K562 (cell line): Measurements from ENCODE around the gene ZNF622. TPM values are rescaled to one million over a fixed set of nuclear protein-coding genes. Genes with fewer than 3 reads are reported as not detected.

Experiments used
- FOXM1 ChIP-seq, 2 experiments: fragments of 450-650 bp in 1 of 2; sonication (generic) in 1 of 2; formaldehyde crosslinking in 1 of 2; IDR thresholded peaks; 2 replicates each; pipeline versions ENCODE4 v1.6.1 to v1.9.0; 2017 to 2022; ENCODE audit warnings: low read depth in 2 of 2, mild to moderate bottlenecking in 2 of 2, missing genetic modification reagents in 1 of 2, moderate library complexity in 1 of 2
- HNRNPK ChIP-seq: fragments of 200-400 bp; formaldehyde crosslinking; IDR thresholded peaks from one replicate; pipeline ENCODE4 v1.6.1; 2018; ENCODE audit warnings: mild to moderate bottlenecking, low read depth, low read length; ENCODE audit not compliant: poor library complexity, severe bottlenecking
- IRF1 ChIP-seq: sonication (generic); formaldehyde crosslinking; IDR thresholded peaks from 2 replicates; pipeline ENCODE4 v1.8.0; 2022; ENCODE audit warnings: missing genetic modification reagents, mild to moderate bottlenecking, borderline replicate concordance
- LCOR ChIP-seq: sonication (generic); formaldehyde crosslinking; IDR thresholded peaks from 2 replicates; pipeline ENCODE4 v1.8.0; 2022; ENCODE audit warnings: mild to moderate bottlenecking, missing genetic modification reagents
- PBX2 ChIP-seq, 2 experiments: IDR thresholded peaks in 1 of 2; conservative IDR thresholded peaks in 1 of 2; 2 replicates each; pipeline ENCODE4 v1.6.1; 2016; ENCODE audit warnings: low read depth in 2 of 2, mild to moderate bottlenecking in 1 of 2, missing compliant biosample characterization in 1 of 2, missing genetic modification characterization in 1 of 2, moderate library complexity in 1 of 2
- PCBP2 ChIP-seq: fragments of 200-400 bp; formaldehyde crosslinking; IDR thresholded peaks from 2 replicates; pipeline ENCODE4 v1.6.1; 2018; ENCODE audit warnings: low read length, low read depth, mild to moderate bottlenecking, moderate library complexity; ENCODE audit not compliant: poor library complexity, severe bottlenecking
- PHF20 ChIP-seq: fragments of 450-650 bp; IDR thresholded peaks from 2 replicates; pipeline ENCODE4 v1.6.1; 2018; ENCODE audit not compliant: partially characterized antibody
- PHF8 ChIP-seq: fragments of 200-600 bp; sonication (generic); IDR thresholded peaks from 2 replicates; pipeline ENCODE4 v1.6.1; 2012; ENCODE audit warnings: mixed run types, mild to moderate bottlenecking, inconsistent platforms, low read length, moderate library complexity, borderline replicate concordance
- RHOXF2B ChIP-seq: fragments of 250-450 bp; sonication (Bioruptor Pico); conservative IDR thresholded peaks from 2 replicates; pipeline ENCODE4 v1.5.1; 2021
- RUNX1 ChIP-seq: sonication (generic); IDR thresholded peaks from 2 replicates; pipeline ENCODE4 v1.6.1; 2016; ENCODE audit warnings: antibody characterized with exemption, low read depth
- TBL1XR1 ChIP-seq, 2 experiments: IDR thresholded peaks; 2 replicates each; pipeline ENCODE4 v1.6.1; 2012; ENCODE audit warnings: improper control_type of control experiment in 2 of 2, low read length in 2 of 2, mild to moderate bottlenecking in 1 of 2
- TRIM24 ChIP-seq, 2 experiments: fragments of 450-650 bp; IDR thresholded peaks; 2 replicates each; pipeline ENCODE4 v1.6.1; 2016
- USF2 ChIP-seq: sonication (generic); formaldehyde crosslinking; IDR thresholded peaks from 2 replicates; pipeline ENCODE4 v1.5.0; 2020; ENCODE audit warnings: missing genetic modification reagents
- ZNF212 ChIP-seq: fragments of 450-650 bp; formaldehyde crosslinking; IDR thresholded peaks from 2 replicates; pipeline ENCODE4 v1.4.0; 2020; ENCODE audit warnings: mild to moderate bottlenecking
- ZNF507 ChIP-seq: conservative IDR thresholded peaks from 2 replicates; pipeline ENCODE4 v1.6.1; 2017; ENCODE audit warnings: missing genetic modification characterization, missing compliant biosample characterization
- ZNF584 ChIP-seq: fragments of 200-800 bp; sonication (Bioruptor generic); IDR thresholded peaks from 2 replicates; pipeline ENCODE4 v1.6.1; 2016; ENCODE audit warnings: low read depth, mild to moderate bottlenecking, missing genetic modification characterization, missing compliant biosample characterization
- ZNF592 ChIP-seq: fragments of 450-650 bp; IDR thresholded peaks from 2 replicates; pipeline ENCODE4 v1.6.1; 2017; ENCODE audit warnings: antibody characterized with exemption, mild to moderate bottlenecking
- polyA plus RNA-seq, 8 experiments: library from polyadenylated mRNA; depleted of rRNA in 4 of 8; stranded (reverse) in 5 of 8; unstranded in 3 of 8; fragments of >200 nt; fragmentation: Nextera tagmentation in 2 of 8; fragmentation: Illumina TruSeq in 1 of 8; extraction: Ambion mirVana in 2 of 8; extraction: Trizol in 1 of 8; gene quantifications; 2 replicates each; pipeline versions ENCODE4 v1.2.1 to v1.2.3, GENCODE V29; 2011 to 2014; ENCODE audit warnings: inconsistent platforms in 1 of 8, missing spikeins in 1 of 8
- total RNA-seq, 7 experiments: library from RNA; depleted of rRNA in 6 of 7; stranded (reverse); fragments of >200 nt in 6 of 7; fragmentation: Illumina TruSeq in 2 of 7; extraction: Trizol in 2 of 7; gene quantifications; 2 replicates each; pipeline versions ENCODE4 v1.2.1 to v1.2.3, GENCODE V29; 2011 to 2021; ENCODE audit warnings: low replicate concordance in 1 of 7

The ZNF622 gene
- total and polyA plus RNA-seq, 9 of the 15 experiments (the other 6 are each of a cell fraction or from before 2014, with no cell fraction given), result 9.6 to 51.5 (median 32.3) TPM

GRCh38 chr5:16465544-16466432 lies at the start of gene ZNF622 (continued):
- TF ChIP-seq ZNF592 (no peak), ZNF212 (CRISPR knock-in tag) (no peak), RHOXF2B (no peak), LCOR (CRISPR knock-in tag) (peak; percentile 75; the same call in 1 of the 2 replicates), RUNX1 (no peak), PHF8 (peak; percentile 100), FOXM1 (IDR thresholded peaks at IDR 0.05; ENCODE audit: low read depth) (no peak), FOXM1 (CRISPR knock-in tag; IDR thresholded peaks at IDR 0.05; ENCODE audit: low read depth) (0 out of 2 replicates have a peak, but pooled peaks have one; percentile 16), PCBP2 (no peak), HNRNPK (no peak), PHF20 (peak; percentile 97), PBX2 (CRISPR knock-in tag; IDR thresholded peaks at IDR 0.05; ENCODE audit: low read depth) (peak; percentile 1; the same call in 1 of the 2 replicates), PBX2 (tag; conservative IDR thresholded peaks at IDR 0.05; ENCODE audit: low read depth) (peak; percentile 85), USF2 (CRISPR knock-in tag) (no peak), ZNF584 (CRISPR knock-in tag) (no peak), ZNF507 (no peak), TRIM24 (IDR thresholded peaks at IDR 0.05) (peak in 1 of 2 experiments; percentile 92; a peak in 2 of 4 replicates), IRF1 (CRISPR knock-in tag) (no peak), TBL1XR1 (IDR thresholded peaks at IDR 0.05; ENCODE audit: low read length in 2 of 2) (peak in 1 of 2 experiments; percentile 23; a peak in 2 of 4 replicates)
